WTC11 (cell line): Measurements from ENCODE around the gene BBS2.

Experiments
- TF ChIP-seq, protein P1 (sequence below): sonication (generic); formaldehyde crosslinking; IDR thresholded peaks from 2 replicates; pipeline ENCODE4 v1.8.1; 2022; ENCODE audit warnings: mild to moderate bottlenecking, missing genetic modification reagents, moderate library complexity, borderline replicate concordance
- TF ChIP-seq, protein P2 (sequence below): sonication (generic); formaldehyde crosslinking; IDR thresholded peaks from 2 replicates; pipeline ENCODE4 v1.8.1; 2022; ENCODE audit warnings: low read depth, missing genetic modification reagents, borderline replicate concordance
- TF ChIP-seq, protein P3 (sequence below): fragments of 200-600 bp; IDR thresholded peaks from 2 replicates; pipeline ENCODE4 v1.8.0; 2022; ENCODE audit warnings: antibody characterized with exemption
- TF ChIP-seq, protein P4 (sequence below): sonication (generic); formaldehyde crosslinking; IDR thresholded peaks from 2 replicates; pipeline ENCODE4 v1.8.0; 2023; ENCODE audit warnings: missing genetic modification reagents
- TF ChIP-seq, protein P5 (sequence below): fragments of 250-450 bp; sonication (Bioruptor Pico); IDR thresholded peaks from 2 replicates; pipeline ENCODE4 v1.9.0; 2021; ENCODE audit warnings: mild to moderate bottlenecking

DNA sequence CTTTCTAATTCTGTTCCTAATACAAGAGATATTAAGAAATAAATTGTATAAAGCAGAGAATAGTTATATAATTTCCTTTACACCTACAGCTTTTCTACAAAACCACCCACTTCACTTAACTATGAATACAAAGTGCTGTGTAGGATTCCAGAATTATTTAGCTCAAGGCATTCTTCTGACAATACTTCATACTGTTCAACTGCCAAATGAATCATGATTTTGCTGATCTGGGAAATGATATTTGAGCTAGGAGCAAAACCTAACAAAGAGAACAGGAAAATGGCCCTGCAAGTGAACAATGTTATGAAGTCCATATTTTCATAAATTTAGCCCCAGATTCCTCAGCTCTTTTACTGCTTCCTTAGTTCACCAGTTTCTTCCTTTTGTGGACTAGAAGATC lies 12.9 kb downstream of the BBS2 start:
- TF ChIP-seq, protein P1, sequence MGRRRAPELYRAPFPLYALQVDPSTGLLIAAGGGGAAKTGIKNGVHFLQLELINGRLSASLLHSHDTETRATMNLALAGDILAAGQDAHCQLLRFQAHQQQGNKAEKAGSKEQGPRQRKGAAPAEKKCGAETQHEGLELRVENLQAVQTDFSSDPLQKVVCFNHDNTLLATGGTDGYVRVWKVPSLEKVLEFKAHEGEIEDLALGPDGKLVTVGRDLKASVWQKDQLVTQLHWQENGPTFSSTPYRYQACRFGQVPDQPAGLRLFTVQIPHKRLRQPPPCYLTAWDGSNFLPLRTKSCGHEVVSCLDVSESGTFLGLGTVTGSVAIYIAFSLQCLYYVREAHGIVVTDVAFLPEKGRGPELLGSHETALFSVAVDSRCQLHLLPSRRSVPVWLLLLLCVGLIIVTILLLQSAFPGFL (CRISPR knock-in tag) = no peak
- TF ChIP-seq, protein P2, sequence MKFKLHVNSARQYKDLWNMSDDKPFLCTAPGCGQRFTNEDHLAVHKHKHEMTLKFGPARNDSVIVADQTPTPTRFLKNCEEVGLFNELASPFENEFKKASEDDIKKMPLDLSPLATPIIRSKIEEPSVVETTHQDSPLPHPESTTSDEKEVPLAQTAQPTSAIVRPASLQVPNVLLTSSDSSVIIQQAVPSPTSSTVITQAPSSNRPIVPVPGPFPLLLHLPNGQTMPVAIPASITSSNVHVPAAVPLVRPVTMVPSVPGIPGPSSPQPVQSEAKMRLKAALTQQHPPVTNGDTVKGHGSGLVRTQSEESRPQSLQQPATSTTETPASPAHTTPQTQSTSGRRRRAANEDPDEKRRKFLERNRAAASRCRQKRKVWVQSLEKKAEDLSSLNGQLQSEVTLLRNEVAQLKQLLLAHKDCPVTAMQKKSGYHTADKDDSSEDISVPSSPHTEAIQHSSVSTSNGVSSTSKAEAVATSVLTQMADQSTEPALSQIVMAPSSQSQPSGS (CRISPR knock-in tag) = no peak
- TF ChIP-seq, protein P3, sequence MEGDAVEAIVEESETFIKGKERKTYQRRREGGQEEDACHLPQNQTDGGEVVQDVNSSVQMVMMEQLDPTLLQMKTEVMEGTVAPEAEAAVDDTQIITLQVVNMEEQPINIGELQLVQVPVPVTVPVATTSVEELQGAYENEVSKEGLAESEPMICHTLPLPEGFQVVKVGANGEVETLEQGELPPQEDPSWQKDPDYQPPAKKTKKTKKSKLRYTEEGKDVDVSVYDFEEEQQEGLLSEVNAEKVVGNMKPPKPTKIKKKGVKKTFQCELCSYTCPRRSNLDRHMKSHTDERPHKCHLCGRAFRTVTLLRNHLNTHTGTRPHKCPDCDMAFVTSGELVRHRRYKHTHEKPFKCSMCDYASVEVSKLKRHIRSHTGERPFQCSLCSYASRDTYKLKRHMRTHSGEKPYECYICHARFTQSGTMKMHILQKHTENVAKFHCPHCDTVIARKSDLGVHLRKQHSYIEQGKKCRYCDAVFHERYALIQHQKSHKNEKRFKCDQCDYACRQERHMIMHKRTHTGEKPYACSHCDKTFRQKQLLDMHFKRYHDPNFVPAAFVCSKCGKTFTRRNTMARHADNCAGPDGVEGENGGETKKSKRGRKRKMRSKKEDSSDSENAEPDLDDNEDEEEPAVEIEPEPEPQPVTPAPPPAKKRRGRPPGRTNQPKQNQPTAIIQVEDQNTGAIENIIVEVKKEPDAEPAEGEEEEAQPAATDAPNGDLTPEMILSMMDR = no peak
- TF ChIP-seq, protein P4, sequence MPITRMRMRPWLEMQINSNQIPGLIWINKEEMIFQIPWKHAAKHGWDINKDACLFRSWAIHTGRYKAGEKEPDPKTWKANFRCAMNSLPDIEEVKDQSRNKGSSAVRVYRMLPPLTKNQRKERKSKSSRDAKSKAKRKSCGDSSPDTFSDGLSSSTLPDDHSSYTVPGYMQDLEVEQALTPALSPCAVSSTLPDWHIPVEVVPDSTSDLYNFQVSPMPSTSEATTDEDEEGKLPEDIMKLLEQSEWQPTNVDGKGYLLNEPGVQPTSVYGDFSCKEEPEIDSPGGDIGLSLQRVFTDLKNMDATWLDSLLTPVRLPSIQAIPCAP = no peak
- TF ChIP-seq, protein P5, sequence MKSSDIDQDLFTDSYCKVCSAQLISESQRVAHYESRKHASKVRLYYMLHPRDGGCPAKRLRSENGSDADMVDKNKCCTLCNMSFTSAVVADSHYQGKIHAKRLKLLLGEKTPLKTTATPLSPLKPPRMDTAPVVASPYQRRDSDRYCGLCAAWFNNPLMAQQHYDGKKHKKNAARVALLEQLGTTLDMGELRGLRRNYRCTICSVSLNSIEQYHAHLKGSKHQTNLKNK (CRISPR knock-in tag) = no peak
